GM12873 (cell line): ENCODE data around the gene SPAG6.

ENCODE experiments used
- CTCF ChIP-seq: IDR thresholded peaks from 2 replicates; pipeline ENCODE4 v1.5.1; 2012; ENCODE audit warnings: low read depth, mild to moderate bottlenecking, moderate library complexity, low read length, control low read depth; ENCODE audit not compliant: insufficient read depth; ENCODE audit errors: missing control alignments

Gene SPAG6

GRCh38 chr10:22433875-22434274, 88.6 kb downstream of the SPAG6 start:
- TF ChIP-seq CTCF: no peak

- no peak for TF ChIP-seq CTCF
These were observed 89.2 kb downstream of the SPAG6 start for GRCh38 chr10:22434521-22434920.

- TF ChIP-seq CTCF: no peak
These were observed 90.4 kb downstream of the SPAG6 start for GRCh38 chr10:22435650-22436049.

- TF ChIP-seq CTCF: no peak
These were observed 91.2 kb downstream of the SPAG6 start for GRCh38 chr10:22436526-22436892.

- no peak for TF ChIP-seq CTCF
These were observed 91.8 kb downstream of the SPAG6 start for GRCh38 chr10:22436893-22437619.

GRCh38 chr10:22437620-22438588, 92.6 kb downstream of the SPAG6 start:
- TF ChIP-seq CTCF: no peak

GRCh38 chr10:22438711-22439110, 93.4 kb downstream of the SPAG6 start:
- TF ChIP-seq CTCF: no peak
